Effector CD4-positive, alpha-beta T cell (primary cell): ENCODE data around the gene DYSF.

ENCODE experiments used
- DNase-seq: peaks from one replicate; pipeline ENCODE4 v3.0.0-alpha.2; 2020

DYSF gene

DNA sequence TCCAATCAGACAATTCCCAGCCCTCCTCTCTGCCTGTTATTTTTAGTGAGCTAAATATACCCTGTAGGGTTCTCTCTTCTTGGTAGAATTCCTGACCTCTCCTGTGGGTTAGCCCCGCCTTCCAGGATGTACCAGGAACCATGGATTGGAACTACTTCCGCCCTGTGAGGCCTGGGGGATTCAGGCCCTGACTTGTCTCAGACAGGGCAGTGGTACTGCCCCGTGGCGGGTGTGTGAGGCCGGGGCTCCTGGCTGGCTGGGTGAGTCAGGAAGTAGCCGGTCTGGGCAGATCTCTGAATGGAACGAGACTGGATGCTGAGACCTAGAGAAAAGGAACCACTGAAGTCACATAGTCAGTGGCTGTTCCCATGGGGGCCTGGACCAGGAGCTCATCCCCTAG lies 50.5 kb downstream of the DYSF start:
- DNase-seq = no peak

DNA sequence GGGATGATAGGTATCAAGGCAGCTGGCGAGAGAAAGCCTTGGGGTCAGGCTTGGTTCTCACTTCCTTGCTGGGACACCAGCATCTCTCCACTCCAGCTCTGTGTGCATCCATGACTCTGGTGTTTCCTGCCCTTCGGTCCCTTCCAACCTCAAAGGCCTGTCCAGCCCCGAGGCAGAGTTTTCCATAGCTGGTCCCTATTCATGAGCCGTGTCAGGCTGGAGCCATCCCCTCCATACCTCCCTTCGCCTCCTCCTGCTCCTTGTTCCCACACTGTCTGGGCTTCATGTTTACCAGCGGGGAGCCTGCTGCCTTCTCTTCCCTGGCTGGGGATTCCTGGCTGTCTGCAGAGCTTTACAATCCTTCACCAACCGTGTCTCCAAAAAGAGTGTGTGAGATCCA lies 51.2 kb downstream of the DYSF start:
- no peak for DNase-seq

- no peak for DNase-seq
Measured at GRCh38 chr2:71505086-71505769, 51.9 kb downstream of the DYSF start.

- DNase-seq = no peak
Measured at GRCh38 chr2:71505770-71506140, 52.4 kb downstream of the DYSF start.

DNA sequence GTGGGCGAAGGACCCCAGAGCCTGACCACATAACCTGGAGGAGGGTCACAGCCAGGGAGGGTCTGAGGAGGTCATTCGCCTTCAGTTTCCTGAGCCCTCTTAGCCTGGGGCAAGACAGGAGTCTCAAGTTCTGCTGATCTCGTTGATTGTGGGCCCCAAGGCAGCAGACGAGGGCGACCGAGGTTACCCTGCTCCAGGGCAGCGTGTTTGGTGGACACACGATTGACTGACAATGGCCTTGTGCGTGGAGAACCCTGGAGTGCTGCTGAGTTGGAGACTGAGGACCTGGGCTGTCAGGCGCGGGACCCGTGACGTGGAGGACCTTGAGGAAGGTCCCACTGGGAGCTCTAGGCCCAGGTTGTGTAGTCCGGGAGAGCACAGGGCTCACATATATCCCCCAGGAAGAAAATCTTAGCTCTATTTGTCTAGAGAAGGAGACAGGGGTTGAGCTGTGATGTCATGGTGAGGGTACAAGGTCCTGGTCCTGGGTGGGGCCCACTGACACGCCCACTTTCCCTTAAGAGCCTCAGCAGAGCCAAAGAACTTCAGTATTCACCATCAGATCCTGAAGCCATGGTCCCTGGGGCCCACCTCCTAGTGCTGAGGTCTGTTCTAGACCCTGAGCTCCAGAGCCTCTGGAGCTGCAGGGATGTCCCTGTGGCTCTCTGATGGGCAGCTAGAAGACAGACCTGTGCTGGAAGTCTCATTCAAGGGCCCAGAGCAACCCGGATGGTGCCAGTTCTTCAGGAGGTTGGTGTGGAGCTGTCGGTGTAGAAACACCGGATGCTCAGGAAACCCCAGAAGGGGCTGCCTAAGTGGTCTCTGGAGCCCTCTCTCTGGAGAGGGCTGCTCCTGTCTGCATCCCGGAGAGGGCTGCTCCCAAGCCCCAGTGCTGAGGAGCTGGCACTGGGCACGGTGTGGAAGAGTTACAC lies 53.1 kb downstream of the DYSF start:
- DNase-seq = no peak

DNA sequence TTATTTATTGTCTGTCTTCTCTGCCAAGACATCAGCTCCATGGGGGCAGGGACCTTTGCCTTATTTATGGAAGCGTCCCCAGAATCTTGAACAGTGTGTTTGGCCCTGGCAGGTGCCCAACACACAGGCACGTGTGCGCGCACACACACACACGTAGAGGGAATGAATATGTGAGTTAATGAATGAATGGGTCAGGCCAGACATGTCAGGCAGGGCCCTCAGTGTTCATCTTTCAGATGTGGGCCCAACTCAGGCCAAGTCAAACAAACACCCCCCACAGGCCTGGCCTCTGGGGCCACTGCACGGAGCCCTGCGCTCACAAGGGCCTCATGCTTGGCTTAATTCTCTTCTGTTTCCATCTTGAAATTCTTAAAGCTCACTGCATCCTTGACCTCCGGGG lies 54.1 kb downstream of the DYSF start:
- no peak for DNase-seq

- DNase-seq = peak; percentile 67
Measured at GRCh38 chr2:71510196-71510807, 56.9 kb downstream of the DYSF start.

DNA sequence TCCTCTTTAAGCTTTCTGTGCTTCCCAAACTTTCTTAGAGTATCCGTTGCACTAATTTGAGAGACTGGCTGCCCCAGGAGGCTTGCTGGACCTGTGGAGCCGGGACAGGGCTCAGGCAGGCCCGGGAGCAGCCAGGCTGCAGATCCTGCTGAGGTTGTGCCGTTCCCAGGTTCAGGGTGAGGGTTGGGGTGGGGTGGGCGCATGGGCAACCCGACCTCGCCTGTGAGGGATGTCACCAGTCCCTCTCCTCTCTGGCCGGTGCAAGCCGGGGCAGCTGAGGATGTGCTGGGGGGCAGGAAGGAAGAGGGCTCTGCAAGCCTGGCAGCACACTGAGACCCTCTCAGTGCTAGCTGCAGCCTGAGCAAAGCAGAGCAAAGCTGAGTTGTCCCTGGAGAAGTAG lies 57.6 kb downstream of the DYSF start:
- DNase-seq = no peak

DNA sequence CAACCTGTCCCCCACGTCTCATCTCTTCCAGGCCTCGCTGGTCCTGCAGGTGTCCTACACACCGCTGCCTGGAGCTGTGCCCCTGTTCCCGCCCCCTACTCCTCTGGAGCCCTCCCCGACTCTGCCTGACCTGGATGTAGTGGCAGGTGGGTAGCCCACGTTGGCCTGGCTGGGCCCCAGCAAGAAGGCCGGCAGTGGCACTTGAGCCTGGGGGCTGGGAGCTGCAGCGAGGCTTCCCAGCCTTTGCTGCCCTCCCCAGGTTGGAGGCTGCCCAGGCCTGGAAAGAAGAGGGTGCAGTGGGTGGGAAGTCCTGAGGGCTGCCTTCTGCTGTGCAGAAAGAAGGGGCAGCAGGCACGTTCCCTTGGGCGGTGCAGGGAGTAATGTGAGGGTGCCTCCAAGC lies 58.4 kb downstream of the DYSF start:
- no peak for DNase-seq

- no peak for DNase-seq
Measured at GRCh38 chr2:71512386-71512785, 59.0 kb downstream of the DYSF start.

- DNase-seq = no peak
Measured at GRCh38 chr2:71513096-71513495, 59.7 kb downstream of the DYSF start.

- no peak for DNase-seq
Measured at GRCh38 chr2:71513721-71514120, 60.4 kb downstream of the DYSF start.

DNA sequence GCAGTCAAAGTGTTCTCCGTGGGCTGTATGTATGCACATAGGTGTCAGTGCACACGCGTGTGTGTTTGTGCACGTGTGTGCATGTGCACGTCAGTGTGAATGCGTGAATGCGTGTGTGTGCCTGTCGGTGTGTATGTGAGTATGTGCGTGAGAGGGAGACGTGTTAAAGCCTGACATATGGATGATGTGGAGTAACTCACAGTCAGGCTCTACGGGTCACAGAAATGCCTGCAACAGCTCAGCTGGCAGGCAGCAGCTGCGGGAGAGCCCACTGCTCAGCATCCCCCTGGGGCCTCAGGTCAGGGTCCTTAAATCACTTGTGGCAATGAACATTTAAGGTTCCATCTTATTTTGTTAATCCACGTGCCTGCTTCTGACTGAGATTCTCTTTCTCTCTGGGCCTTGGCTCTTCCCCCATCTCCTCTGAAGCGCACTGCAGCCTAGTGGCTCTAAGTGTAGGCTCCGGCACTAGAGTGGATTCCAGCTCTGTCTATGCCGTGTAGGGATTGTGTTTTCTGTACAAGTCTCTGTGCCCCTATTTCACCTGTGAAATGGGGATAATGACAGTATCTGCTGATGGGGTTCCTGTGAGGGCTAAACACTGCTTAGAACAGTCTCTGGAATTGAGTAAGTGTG lies 63.0 kb downstream of the DYSF start:
- no peak for DNase-seq

DNA sequence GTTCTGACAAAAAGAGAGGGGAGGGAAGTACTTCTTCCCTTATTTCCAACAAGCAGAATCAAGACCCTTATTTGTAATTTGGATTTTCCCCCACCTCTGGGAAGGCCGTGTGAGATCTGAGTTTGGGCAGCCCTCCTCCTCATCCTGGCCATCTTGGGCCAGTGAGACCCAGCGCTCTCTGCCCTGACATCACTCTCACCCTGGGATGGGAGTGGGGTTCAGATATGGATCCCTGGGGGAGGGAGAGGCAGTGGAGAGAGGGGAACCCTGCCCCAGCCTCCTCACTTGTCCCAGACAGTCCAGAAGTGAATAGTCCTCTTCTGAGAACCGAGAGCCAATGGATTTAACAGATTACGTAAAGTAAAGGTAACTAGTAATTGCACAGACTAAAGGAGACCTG lies 64.5 kb downstream of the DYSF start:
- DNase-seq = no peak

GRCh38 chr2:71521436-71521950 lies 68.1 kb downstream of the DYSF start:
- DNase-seq = no peak

GRCh38 chr2:71524476-71524875 lies 71.1 kb downstream of the DYSF start:
- DNase-seq = no peak

DNA sequence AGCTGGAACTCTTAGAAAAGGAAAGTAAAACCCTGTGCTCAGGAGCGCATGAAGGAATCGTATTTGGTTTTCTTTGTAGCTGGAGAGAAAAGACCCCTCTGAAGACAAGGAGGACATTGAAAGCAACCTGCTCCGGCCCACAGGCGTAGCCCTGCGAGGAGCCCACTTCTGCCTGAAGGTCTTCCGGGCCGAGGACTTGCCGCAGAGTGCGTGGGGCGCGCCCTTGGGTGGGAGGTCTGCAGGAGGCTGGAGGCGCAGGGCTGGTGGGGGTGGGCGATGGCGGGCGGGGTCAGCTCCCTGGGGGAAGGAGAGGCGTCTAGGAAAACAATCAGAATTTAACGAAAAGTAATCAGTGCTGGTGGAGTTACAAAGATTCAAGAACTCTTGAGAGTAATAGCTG lies 72.8 kb downstream of the DYSF start:
- DNase-seq = no peak

- DNase-seq = no peak
Measured at GRCh38 chr2:71526975-71527374, 73.6 kb downstream of the DYSF start.

DNA sequence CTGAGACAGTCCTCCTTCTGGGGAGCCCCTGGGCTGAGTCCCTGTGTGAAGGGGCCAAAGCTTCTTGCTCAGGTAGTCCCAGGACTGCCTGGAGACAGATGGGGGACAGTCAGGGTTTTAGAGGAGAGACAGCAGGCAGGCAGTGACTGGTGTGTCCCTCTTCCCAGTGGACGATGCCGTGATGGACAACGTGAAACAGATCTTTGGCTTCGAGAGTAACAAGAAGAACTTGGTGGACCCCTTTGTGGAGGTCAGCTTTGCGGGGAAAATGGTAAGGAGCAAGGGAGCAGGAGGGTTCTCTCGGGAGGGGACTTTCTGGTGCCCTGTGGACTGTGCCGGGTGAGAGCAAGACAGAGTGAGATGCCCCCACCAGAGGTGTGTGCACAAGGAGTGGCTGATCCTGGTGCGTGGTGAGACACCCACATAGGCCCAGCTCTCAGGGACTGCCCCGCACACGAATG lies 74.8 kb downstream of the DYSF start:
- no peak for DNase-seq

DNA sequence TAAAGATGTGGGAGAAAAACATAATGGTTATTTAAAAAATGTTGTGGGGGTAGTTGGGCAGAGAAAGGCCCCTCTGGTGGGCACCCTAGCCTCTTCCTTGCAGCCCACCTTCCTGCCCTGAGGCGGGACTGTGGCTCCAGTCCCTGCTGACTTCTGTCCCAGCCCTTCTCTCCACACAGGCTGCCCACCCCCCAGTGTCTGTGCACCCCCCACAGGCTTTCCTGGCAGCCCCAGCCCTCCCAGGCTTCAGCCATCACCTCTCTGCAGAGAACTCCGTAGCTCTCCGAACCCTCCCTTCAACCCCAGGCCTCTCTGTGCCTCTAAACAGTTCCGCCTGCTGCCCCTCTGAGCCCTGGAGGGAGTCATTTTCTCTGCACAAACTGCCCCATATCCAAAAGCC lies 75.4 kb downstream of the DYSF start:
- DNase-seq = no peak

GRCh38 chr2:71530211-71530610 lies 76.8 kb downstream of the DYSF start:
- no peak for DNase-seq

DNA sequence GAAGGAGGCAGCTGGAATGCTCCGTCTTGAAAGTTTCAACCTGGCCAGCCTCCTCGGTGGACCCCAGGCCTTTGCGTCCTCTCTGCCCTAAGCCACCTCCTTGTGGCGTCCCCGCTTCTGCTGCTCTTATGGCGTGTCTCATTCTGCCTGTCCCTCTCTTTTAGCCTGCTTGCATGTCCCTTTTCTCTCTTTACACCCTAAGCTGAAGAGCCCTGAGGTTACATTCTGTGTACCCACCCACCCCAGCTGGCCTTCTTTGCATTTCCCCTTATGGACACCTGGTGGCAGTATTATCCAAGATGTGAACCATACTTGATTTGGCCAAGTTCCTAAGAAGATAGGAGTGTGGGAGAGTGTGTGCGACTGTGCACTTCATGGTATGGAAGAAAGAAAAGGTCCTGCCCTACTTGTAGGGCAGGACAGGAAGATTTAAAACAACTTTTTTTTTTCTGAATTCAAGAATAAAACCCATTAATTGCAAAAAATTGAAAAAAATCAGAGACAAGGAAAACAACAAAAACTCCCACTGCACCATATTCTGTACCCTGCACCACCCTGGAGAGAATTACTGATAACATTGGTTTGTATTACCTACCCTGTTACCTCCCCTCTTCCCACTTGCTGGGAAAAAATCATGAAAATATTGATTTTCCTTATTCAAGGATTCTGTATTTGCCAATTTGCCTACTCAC lies 77.4 kb downstream of the DYSF start:
- DNase-seq = no peak
